Rectal smooth muscle tissue (tissue), 1 donor: ENCODE results near the gene HBA2.
"Not testable (repeated sequence)": the region's sequence is repeated elsewhere in the genome, so short reads cannot be mapped to it uniquely, and the experiment has no call there.

Experiments
- H3K27ac ChIP-seq: one replicate; pipeline ENCODE4 v1.7.0; 2013; ENCODE audit warnings: low read depth, low read length, inconsistent platforms
- H3K27me3 ChIP-seq: one replicate; pipeline ENCODE4 v1.7.0; 2013; ENCODE audit warnings: low read length; ENCODE audit not compliant: control insufficient read depth, insufficient read depth
- H3K36me3 ChIP-seq: one replicate; pipeline ENCODE4 v1.7.0; 2013; ENCODE audit warnings: low read length; ENCODE audit not compliant: control insufficient read depth, insufficient read depth
- H3K4me1 ChIP-seq: one replicate; pipeline ENCODE4 v1.7.0; 2013; ENCODE audit warnings: low read length; ENCODE audit not compliant: control insufficient read depth, insufficient read depth
- H3K4me3 ChIP-seq: one replicate; pipeline ENCODE4 v1.7.0; 2013; ENCODE audit warnings: low read length
- H3K9ac ChIP-seq: one replicate; pipeline ENCODE4 v1.7.0; 2013; ENCODE audit warnings: low read length

HBA2 gene

GRCh38 chr16:170788-171187 is 1.9 kb upstream of the HBA2 start:
- Histone ChIP-seq H3K36me3 (no peaks in the 10 kb centered on the region), H3K27ac (no peak overlapping the region), H3K4me1 (no peaks in the 10 kb centered on the region), H3K27me3 (peaks cover 36% of the 10 kb centered on the region), H3K9ac (no peak overlapping the region), H3K4me3 (no peak overlapping the region)

DNA sequence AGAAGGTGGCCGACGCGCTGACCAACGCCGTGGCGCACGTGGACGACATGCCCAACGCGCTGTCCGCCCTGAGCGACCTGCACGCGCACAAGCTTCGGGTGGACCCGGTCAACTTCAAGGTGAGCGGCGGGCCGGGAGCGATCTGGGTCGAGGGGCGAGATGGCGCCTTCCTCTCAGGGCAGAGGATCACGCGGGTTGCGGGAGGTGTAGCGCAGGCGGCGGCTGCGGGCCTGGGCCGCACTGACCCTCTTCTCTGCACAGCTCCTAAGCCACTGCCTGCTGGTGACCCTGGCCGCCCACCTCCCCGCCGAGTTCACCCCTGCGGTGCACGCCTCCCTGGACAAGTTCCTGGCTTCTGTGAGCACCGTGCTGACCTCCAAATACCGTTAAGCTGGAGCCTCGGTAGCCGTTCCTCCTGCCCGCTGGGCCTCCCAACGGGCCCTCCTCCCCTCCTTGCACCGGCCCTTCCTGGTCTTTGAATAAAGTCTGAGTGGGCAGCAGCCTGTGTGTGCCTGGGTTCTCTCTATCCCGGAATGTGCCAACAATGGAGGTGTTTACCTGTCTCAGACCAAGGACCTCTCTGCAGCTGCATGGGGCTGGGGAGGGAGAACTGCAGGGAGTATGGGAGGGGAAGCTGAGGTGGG is 657 bp downstream of the HBA2 start:
- H3K27ac ChIP-seq, H3K4me1 ChIP-seq, H3K36me3 ChIP-seq, H3K4me3 ChIP-seq, H3K9ac ChIP-seq: not testable (repeated sequence)
- peaks cover 31% of the 10 kb centered on the region for H3K27me3 ChIP-seq

- not testable (repeated sequence) for H3K27ac ChIP-seq, H3K4me3 ChIP-seq, H3K36me3 ChIP-seq, H3K4me1 ChIP-seq, H3K9ac ChIP-seq
- peaks cover 28% of the 10 kb centered on the region for H3K27me3 ChIP-seq
These were observed 1.5 kb downstream of the HBA2 start for GRCh38 chr16:173928-174769.

GRCh38 chr16:175011-175949 is 2.6 kb downstream of the HBA2 start:
- Histone ChIP-seq H3K9ac (no peak overlapping the region), H3K36me3 (no peaks in the 10 kb centered on the region), H3K4me1 (no peaks in the 10 kb centered on the region), H3K27me3 (peaks cover 28% of the 10 kb centered on the region), H3K4me3 (no peak overlapping the region), H3K27ac (no peak overlapping the region)

DNA sequence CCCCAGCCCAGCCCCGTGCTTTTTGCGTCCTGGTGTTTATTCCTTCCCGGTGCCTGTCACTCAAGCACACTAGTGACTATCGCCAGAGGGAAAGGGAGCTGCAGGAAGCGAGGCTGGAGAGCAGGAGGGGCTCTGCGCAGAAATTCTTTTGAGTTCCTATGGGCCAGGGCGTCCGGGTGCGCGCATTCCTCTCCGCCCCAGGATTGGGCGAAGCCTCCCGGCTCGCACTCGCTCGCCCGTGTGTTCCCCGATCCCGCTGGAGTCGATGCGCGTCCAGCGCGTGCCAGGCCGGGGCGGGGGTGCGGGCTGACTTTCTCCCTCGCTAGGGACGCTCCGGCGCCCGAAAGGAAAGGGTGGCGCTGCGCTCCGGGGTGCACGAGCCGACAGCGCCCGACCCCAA is 3.3 kb downstream of the HBA2 start:
- H3K36me3 ChIP-seq, H3K4me3 ChIP-seq: not testable (repeated sequence)
- H3K27me3 ChIP-seq = peaks cover 25% of the 10 kb centered on the region

GRCh38 chr16:176477-177382 is 4.1 kb downstream of the HBA2 start, which contains the start of gene HBA1:
Gene HBA1, plus strand, starts transcription at chr16:176680. Its CDS starts 37 bp downstream, at chr16:176717.
- not testable (repeated sequence) for H3K9ac ChIP-seq, H3K36me3 ChIP-seq, H3K4me1 ChIP-seq, H3K27ac ChIP-seq, H3K4me3 ChIP-seq
- peaks cover 25% of the 10 kb centered on the region for H3K27me3 ChIP-seq

More for the DNA sequence above, 3.3 kb downstream of the HBA2 start:
- not testable (repeated sequence) for H3K4me1 ChIP-seq, H3K27ac ChIP-seq, H3K9ac ChIP-seq

GRCh38 chr16:177394-177822 is 4.7 kb downstream of the HBA2 start:
- H3K36me3 ChIP-seq = no peaks in the 10 kb centered on the region
- H3K27me3 ChIP-seq = peaks cover 25% of the 10 kb centered on the region
- no peak overlapping the region for H3K27ac ChIP-seq
- no peak overlapping the region for H3K9ac ChIP-seq
- H3K4me1 ChIP-seq = no peaks in the 10 kb centered on the region
- no peak overlapping the region for H3K4me3 ChIP-seq

DNA sequence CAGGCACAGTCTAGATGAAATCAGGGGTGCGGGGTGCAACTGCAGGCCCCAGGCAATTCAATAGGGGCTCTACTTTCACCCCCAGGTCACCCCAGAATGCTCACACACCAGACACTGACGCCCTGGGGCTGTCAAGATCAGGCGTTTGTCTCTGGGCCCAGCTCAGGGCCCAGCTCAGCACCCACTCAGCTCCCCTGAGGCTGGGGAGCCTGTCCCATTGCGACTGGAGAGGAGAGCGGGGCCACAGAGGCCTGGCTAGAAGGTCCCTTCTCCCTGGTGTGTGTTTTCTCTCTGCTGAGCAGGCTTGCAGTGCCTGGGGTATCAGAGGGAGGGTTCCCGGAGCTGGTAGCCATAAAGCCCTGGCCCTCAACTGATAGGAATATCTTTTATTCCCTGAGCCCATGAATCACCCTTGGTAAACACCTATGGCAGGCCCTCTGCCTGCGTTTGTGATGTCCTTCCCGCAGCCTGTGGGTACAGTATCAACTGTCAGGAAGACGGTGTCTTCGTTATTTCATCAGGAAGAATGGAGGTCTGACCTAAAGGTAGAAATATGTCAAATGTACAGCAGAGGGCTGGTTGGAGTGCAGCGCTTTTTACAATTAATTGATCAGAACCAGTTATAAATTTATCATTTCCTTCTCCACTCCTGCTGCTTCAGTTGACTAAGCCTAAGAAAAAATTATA is 5.4 kb downstream of the HBA2 start:
- peaks cover 25% of the 10 kb centered on the region for H3K27me3 ChIP-seq

DNA sequence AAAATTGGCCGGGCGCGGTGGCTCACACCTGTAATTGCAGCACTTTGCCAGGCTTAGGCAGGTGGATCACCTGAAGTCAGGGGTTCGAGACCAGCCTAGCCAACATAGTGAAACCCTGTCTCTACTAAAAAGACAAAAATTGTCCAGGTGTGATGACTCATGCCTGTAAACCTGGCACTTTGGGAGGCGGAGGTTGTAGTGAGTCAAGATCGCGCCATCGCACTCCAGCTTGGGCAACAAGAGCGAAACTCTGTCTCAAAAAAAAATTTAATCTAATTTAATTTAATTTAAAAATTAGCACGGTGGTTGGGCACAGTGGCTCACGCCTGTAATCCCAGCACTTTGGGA is 6.0 kb downstream of the HBA2 start:
- Histone ChIP-seq H3K27ac (no peak overlapping the region), H3K4me3 (no peak overlapping the region), H3K9ac (no peak overlapping the region), H3K4me1 (no peaks in the 10 kb centered on the region), H3K36me3 (no peaks in the 10 kb centered on the region), H3K27me3 (peaks cover 25% of the 10 kb centered on the region)

More for the DNA sequence above, 5.4 kb downstream of the HBA2 start:
- Histone ChIP-seq H3K36me3 (no peaks in the 10 kb centered on the region), H3K4me3 (no peak overlapping the region), H3K27ac (no peak overlapping the region), H3K9ac (no peak overlapping the region), H3K4me1 (no peaks in the 10 kb centered on the region)

- H3K4me1 ChIP-seq = no peaks in the 10 kb centered on the region
- H3K4me3 ChIP-seq = no peak overlapping the region
- no peak overlapping the region for H3K9ac ChIP-seq
- no peak overlapping the region for H3K27ac ChIP-seq
- H3K27me3 ChIP-seq = peaks cover 23% of the 10 kb centered on the region
- no peaks in the 10 kb centered on the region for H3K36me3 ChIP-seq
These were observed 6.8 kb downstream of the HBA2 start for GRCh38 chr16:179211-180092.
